COR-L47 (cell line): ENCODE results near the gene LAPTM5.

Experiments
- DNase-seq: peaks from one replicate; lab custom pipeline; 2025; lab: John Stamatoyannopoulos, UW

LAPTM5 gene

DNA sequence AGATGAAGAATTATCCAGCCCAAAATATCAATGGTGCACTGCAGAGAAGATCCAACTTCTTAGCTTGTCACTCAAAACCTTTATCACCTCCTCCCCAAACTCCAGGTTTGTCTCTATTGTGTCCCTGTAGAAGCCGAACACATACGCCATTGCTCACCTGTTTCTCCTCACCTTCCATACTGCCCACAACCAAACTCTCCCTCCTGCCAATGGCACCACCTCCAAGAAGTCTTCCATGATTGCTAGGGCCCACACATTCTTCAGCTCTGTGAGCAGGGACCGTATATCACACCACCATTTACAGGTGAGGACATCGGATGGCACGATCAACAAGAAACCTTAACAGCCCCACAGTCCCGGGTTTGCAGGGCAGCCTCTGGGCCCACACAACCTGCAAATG, 2.2 kb downstream of the LAPTM5 start:
- no peak for DNase-seq

DNA sequence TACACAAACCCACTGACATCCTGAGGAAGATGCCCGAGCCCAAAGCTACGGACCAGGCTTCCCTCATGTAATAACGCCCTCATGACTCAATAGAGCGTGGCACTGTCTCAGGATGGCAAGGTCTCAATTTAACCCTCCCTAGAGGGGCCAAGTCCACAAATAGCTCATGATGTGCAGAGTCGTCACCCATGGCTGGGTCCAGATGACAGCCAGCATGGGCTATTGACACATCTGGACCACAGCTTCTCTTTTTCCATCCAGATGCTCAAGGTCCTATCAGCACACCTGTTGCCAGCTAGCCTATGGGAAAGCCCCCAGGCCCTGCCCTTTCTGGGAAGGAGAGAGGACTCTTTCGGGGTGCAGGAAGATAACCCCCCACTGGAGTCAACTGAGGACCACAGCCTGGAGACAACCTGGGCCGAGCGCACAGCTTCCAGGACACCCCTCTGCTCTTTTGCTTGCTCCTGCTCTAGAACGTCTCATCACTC, 2.8 kb downstream of the LAPTM5 start:
- DNase-seq: no peak

DNA sequence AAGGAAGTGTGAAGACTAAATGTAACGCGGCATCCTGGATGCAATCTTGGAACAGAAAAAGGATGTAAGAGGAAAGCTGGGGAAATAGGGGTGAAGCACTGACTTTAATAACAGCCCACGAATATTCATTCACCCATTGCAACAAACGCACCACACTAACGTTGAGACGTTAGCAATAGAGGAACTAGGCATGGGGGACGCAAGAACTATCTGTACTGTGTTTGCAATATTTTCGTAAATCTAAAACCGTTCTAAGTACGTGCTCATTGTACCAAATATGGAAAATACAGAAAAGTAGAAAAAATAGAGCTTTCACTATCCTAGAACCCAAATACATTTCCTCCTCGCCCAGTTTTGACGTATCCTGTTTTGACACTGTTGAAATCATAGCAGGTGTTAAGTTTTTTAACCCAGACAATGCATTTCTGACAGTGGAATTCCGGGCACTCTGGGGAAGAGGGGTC, 3.9 kb downstream of the LAPTM5 start:
- DNase-seq: no peak

DNA sequence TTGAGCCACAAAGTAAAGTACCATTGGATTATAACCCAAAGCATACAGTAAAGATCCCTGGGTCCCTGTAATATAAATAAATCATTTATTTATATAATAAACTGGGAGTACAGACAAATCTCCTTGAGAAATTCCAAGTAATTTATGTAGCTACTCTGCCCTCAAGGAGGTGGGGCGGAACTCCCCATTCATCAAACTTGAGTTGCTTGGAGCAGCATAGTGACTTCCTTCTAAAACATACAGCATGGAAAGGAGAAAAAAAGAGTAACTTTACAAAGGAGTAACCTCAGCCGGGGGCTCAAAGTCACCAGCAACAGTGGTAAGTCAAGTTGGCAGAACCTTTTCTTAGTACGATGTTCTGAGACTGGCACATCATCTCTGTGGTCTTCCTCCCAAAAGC, 4.5 kb downstream of the LAPTM5 start:
- DNase-seq: no peak

DNA sequence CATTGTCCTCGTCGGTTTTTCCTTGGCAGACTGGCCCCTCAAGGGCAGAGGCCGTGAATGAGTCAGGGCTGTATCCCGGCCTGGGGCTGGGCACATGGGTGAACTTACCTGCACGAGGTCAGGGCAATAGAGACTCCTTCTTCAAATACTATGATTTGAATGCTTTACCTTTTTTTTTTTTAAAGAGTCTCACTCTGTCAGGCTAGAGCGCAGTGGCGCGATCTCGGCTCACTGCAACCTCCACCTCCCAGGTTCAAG, 5.0 kb downstream of the LAPTM5 start:
- no peak for DNase-seq

DNA sequence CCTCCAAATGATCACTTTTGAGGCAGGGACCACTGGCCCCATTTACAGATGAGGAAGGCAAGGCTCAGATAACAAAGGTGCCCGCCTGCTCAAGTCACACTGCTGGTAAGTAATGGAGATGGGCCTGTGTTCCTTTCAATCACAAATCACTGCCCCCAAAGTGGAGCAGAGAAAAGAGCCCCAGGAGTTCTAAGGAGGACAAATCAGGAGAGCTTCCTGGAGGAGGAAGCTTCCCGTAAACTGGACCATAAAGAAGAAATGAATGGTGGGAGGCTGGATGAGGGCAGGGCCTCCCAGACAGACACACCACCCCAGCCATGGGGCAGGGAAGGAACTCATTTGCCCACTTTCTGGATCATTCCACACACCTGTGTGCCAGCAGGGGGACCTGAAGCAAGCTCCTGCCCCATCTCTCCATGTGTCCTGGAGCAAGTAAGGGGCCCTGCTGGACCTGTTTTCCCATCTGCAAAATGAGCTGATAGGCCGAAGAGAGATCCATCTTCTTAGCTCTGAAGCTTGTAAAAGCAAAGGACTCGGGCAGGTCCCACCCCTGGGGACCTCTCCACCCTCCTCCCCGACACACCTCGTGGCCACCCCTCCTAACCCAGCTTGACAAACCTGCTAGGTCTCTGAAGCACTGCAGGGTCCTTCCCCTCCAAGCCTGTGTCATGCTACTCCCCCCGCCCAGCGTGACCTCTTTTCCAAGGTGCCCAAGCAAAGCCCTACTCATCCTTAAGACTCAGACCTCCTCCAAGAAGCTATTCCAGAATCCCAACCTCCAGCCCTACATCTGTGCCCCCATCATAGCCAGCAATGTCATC, 5.5 kb downstream of the LAPTM5 start:
- DNase-seq: no peak

DNA sequence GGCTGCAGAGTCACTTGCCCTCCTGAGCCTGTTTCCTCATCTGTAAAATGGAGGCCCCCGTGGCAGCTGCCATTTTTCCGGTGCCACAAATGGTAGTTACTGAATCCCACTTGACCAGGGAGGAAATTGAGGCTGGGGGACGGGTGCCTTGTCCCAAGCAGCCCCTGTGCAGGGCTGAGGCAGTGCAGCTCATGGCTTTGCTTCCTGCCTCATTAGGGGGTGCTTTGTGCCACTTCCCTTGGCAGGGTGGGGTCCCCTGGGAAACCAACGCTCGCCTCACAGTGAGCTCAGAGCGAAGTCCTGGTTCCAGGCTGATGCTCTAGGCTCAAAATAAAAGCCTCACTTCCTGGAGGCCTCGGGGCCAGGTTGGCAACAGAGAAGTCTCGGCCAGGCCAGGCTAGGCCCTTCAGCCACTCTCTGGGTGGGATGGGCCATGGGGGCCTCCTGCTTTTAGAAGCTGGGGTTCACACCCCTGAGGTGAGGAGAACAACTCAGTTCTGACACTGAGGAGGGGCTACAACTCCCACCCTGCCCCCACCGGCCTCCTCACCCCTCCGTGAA, 6.8 kb downstream of the LAPTM5 start:
- DNase-seq: no peak

DNA sequence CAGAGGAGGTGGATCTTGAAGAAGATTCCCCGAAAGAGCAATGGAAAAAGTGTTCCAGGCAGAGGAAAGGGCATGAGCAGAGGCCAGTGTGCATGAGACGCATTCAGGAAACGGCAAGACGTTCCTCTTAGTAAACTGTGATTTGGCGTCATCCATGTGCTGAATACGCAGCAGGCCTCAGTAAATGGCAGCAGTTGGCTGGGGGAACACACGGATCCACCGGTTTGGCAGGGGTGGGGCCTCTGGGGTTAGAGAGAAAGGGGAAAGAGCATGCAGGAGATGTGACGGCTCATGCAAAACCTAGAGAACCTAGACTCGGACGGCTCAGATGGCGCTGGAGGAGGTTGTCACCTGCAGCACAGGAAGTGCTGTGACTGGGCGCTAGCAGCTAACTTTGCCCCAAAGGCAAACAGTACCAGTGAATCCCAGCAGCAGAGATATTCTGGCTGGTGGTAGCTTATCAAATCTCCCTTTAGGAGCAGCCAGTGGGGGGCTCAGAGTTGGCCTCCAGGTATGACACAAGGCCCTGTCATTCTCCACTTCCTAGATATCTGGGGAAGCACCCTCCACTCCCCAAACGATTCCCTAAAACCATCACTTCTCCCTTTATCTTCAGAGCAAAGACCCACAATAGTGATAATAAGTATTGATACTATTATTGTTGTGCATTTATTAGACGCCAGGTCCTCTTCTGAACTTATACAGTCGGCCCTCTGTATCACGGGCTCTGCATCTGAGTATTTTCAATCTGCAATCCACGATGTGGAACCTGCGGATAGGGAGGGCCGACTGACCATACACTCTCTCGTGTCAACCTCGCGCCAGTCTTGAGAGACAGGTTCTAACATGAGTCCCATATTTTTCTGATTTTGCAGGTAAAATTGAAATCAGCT, 7.6 kb downstream of the LAPTM5 start:
- DNase-seq: no peak

DNA sequence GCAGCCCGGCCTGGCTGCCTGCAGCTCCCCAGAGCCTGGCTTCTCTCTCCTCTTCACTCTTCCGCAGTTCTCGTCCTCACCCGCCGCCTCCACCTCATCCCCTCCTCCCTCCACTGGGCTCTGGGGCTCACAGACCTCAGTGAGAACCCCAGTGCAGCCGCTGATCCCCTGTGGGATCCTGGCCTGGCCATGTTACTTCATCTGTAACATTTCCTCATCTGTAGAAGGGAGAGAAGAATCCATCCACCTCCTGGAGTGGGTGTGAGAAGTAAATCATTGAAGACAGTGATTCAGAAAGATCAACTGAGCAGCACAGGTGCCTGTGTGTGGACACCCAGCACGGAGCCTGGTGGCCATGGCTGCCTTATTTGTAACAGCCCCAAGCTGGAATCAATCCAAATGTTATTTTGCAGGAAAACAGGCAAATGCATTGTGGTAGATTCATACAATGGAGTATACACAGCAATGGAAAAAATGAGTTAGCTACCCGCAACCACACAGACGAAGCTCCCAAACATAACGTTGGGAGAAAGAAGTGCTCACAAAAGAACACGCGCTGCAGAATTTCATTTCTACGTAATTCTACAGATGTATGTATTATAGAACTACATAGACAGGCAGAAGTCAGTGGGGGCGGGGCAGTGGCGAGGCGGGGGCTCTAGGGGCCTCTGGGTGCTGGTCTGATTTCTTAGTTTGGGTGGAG, 8.7 kb downstream of the LAPTM5 start:
- no peak for DNase-seq

DNA sequence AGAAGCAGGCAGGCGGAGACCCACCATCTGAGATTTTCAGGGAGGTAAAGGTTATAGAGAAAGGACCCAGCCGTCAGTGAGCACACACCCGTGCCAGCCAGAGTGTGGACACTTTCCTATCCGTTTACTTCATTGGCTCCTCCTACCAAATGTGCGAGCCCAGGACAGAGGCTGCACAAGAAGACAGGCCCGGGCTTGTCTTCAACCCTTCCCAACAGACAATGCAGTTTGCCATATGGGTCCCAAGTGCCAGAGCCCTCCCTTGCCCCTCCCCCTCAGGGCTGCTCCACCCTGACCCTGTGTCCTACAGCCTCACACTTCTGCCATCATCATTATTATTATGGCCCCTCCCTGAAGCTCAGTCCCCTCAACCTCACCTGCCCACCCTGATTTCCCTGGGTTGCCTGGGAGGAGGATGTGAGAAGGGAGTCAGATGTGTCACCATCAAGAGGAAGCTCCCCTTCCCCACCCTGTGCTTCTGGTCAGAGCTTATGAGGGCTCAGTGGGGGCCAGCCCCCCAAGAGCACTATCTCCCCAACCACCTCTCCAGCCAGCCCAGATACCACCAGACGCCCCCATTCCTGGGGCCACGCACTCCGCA, 9.4 kb downstream of the LAPTM5 start:
- no peak for DNase-seq

DNA sequence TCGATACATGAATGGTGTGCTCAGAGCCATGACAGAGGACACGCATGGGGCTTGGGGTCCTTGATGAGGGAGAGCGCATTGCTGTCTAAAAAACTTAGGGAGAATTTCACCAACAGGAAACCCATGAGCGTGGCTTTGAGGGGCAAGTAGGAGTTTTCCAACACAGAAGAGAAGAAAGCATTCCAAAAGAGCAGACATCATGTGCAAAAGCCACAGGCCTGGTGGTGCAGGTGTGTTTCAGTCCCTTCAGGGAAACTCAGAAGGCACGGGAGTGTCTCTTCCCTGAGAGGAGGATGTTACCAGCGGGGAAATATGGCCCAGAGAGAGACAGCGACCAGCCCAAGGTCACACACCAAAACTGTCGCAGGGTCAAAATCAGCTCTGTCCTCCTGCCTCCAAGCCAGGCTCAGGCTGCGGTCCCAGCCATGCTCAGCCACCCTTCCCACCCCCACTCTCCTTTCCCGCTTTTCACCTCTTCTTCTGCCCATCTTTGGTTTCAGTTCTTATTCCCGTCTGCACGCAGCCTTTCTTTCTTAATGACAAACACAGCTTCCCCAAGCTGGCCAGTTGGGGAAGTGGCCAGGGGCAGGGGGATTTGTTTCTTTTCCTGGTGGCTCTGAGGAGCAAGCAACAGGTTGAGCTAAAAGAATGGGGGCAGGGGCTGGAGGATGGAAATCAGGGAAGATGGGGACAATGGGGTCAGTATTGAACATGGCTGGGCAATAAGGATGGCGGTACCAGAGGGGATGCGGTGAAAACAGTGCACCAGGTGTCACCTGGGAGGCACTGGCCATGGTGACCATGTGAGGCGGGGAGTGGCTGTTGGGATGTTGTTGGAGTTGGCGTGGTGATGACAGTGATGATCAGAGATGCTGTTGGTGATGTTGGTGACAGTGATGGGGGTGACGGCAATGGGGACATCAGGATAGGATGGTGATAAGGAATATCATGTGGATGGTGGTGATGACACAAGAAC, 10.3 kb downstream of the LAPTM5 start:
- no peak for DNase-seq

DNA sequence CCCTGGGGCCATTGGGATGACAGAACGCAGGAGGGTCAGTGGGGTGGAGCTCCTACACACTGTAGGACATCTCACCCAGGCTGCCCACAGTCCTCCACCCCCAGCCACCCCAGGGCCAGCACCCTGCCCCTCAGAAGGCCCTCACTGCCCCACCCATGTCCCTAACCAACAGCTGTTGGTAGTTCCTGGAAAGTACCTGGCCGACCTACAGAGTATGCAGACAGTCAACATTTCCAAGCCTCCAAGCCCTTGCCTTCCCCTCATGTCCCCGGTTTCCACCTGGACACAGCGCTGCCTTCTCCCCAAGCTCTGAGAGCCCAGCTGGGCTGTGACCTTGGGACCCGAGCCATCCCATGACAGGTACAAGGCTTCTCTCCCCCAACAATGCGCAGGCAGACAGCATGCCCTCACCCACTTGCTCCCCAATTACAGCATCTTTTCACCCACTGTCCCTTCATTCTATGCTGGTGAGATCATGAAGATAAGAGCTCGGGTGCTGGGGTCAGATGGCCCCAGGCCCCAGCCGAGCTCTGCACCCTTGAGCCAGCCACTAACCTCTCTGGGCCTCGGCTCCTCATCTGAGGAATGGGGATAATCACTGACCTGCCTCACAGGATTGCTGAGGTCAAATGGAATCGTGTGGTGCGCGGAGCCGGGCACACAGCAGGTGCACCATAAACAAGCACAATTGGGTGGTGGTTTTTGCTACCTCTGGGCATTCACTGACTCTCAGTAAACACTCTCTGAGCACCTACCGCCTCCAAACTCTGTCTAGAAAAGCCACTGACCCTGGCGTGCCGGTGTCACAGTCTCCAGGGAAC, 11.2 kb downstream of the LAPTM5 start:
- no peak for DNase-seq

DNA sequence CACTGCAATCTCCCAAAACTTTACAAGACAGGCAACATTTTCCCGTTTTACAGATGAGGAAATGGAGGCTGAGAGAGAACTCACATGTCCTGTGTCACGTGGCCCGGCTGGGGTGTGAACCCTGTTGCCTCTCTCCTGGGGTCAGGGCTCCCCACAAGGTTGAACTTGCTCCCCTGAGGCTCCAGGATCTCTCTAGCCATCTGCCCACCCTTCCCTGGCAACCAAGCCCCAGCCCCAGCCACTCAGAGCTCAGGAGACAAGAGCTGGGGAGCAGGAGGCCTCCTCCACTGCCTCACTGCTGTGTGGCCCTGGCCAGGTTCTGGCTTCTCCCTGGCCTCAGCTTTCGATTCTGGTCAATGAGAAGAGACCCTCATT, 11.8 kb downstream of the LAPTM5 start:
- no peak for DNase-seq

DNA sequence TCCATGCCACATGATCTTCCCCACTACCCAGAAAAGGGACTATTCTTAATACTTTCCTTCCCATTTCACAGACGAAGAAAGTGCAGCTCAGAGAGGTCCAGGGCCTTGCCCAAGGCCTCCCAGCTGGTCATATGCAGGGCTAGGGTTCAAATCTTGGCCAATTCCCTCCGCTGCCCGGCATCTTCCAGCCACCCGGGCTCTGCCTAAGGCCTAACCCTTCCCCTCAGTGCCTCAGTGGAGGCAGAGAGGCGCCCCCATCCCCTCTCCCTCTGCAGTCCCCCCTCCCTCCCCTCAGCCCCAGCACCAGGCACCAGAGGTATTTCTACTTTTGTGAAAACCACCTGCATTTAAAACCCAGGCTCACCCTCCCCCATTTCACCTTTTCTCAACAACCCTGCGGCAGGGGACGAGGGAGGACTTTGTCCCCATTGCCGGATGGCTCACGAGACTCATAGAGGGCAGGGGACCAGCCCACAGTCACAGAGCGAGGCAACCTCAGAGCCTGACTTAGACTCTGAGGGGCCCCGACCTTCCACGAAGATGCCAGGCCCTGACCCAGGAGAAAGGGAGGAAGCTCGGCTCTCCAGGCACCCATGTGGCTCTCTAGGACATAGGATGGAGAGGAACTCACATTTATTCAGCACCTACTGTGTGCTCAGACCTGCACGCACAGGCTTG, 12.3 kb downstream of the LAPTM5 start:
- no peak for DNase-seq

DNA sequence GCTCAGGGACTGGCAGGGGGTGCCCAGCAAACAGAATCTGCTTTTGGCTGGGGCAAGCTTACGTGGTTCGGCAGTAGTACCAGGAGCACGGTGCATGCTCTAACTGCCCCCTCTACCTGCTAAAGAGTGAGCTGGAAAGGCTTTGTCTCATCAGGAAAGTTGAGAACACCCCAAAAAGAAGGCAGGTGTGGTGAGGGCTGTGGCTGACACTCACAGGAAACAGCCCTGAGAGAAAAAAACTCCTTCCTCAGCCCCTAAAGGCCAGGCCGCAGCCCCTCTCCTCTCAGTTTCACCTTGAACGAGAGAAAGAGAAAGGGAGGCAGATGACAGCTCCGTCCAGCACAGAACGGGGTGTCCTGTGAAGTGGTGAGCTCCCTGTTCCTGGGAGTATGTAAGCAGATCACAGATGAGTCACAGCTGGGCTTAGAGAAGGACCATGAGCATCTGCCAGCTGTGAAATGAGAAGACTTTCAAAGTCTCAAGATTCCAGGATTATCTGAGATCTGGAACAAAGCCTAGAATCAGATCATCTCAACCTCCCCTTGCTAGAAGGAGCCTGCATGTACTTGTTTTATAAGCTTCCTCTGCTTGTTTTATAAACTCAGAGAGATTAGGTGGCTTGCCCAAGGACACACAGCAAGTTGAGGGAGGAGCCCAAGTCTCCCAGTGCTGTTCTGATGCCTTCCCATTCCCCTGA, 13.4 kb downstream of the LAPTM5 start:
- DNase-seq: no peak

DNA sequence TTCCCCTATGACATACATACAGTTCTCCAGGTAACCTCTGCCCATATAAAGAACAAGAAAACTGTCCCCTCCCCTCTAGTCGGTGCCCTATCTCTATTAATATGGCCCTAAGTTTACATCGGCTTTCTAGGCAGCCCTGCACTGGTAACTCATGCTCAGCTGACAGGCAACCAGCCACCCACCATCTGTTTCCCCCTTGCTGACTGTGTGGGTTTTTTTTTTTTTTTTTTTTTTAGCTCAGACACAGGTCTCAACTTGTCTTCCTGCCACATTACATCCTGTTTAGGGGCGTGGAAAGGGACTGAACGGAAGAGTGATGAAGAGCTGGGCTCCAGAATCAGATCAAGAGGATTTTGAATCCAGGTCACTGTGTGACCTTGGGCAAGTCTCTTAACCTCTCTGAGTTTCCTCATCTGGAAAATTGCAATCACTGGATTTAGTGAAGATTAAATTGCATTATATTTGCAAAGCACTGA, 14.0 kb downstream of the LAPTM5 start:
- DNase-seq: no peak

DNA sequence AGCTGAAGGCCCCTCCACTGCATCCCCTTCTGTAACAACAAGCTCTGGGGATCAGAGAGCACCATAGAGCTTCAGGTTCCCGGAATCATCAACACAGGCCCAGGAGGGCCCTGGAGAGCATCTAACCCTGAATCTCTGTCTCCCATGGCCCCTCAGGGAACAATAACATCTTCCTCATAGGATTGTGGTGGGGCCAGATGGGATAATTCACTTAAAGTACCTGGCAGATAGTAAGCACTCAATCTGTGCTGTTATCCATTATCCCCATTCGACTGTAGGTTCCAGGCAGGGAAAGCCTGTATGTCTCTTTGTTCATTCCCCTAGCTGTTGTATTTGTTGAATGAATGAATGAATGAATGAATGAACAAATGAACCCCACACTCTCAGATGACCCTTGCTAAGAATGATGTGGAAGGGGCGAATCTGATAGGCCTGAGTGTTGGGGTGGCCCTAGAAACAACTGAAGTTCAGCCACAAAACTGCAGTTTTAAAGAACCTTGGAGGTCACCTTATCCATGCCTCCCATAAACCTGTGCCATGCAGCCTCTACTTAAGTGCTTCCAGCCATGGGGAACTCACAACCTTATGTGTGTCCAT, 14.5 kb downstream of the LAPTM5 start:
- no peak for DNase-seq
